ENCODE results near the gene SMYD5. TPM values are rescaled to one million over a fixed set of nuclear protein-coding genes. Genes with fewer than 3 reads are reported as not detected.

SMYD5 gene
- total and polyA plus RNA-seq, 2 donors from 2014 or later: 20.8 to 23.5 TPM

DNA sequence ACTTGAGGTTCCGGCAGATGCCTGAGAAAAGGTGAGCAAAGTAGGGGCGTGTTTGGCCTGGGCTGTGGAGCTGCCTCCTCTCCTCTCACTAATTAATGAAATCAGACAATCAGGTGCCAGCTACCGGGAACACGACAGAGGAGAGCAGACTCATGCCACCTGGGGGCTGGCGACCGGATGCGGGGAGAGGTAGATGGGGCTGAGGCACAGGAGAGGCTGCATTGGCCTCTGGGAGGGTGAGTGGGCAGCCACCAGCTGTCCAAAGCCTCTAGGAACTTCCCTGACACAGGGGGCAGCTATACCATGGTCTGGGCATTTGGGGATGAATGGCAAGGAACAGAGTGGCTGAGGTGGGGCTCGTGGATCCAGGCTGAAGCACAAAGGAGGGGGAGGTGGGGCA is 45.2 kb downstream of the SMYD5 start:
- H3K9ac ChIP-seq (ENCODE audit: low read length in 3 of 3): no peak overlapping the region
- H3K9me3 ChIP-seq (ENCODE audit: control insufficient read depth in 2 of 3, insufficient read depth in 1 of 3, low read length in 3 of 3): no peaks in the 10 kb centered on the region
- FAIRE-seq (no peak), DNase-seq (no peak)
- H3K4me1 ChIP-seq (ENCODE audit: control insufficient read depth in 2 of 3, insufficient read depth in 2 of 3, low read depth in 1 of 3, low read length in 3 of 3): no peaks in the 10 kb centered on the region
- no peaks in the 10 kb centered on the region for H3K27me3 ChIP-seq (ENCODE audit: control insufficient read depth, insufficient read depth, low read length)
- no peak overlapping the region for H3K27ac ChIP-seq (ENCODE audit: low read depth in 2 of 2, low read length in 2 of 2)
- no peak overlapping the region for H3K4me3 ChIP-seq (ENCODE audit: low read length in 3 of 3)
- TF ChIP-seq, protein P1, sequence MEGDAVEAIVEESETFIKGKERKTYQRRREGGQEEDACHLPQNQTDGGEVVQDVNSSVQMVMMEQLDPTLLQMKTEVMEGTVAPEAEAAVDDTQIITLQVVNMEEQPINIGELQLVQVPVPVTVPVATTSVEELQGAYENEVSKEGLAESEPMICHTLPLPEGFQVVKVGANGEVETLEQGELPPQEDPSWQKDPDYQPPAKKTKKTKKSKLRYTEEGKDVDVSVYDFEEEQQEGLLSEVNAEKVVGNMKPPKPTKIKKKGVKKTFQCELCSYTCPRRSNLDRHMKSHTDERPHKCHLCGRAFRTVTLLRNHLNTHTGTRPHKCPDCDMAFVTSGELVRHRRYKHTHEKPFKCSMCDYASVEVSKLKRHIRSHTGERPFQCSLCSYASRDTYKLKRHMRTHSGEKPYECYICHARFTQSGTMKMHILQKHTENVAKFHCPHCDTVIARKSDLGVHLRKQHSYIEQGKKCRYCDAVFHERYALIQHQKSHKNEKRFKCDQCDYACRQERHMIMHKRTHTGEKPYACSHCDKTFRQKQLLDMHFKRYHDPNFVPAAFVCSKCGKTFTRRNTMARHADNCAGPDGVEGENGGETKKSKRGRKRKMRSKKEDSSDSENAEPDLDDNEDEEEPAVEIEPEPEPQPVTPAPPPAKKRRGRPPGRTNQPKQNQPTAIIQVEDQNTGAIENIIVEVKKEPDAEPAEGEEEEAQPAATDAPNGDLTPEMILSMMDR (IDR thresholded peaks at IDR 0.05; ENCODE audit: borderline replicate concordance, extremely low read depth, insufficient read depth): no peak
- intact Hi-C loops (cut with DNase I): no loop called here
- H3K36me3 ChIP-seq (ENCODE audit: control insufficient read depth in 2 of 3, insufficient read depth in 3 of 3, low read length in 3 of 3): peaks cover 0 to 2% (median 0%) of the 10 kb centered on the region in 3 donors

DNA sequence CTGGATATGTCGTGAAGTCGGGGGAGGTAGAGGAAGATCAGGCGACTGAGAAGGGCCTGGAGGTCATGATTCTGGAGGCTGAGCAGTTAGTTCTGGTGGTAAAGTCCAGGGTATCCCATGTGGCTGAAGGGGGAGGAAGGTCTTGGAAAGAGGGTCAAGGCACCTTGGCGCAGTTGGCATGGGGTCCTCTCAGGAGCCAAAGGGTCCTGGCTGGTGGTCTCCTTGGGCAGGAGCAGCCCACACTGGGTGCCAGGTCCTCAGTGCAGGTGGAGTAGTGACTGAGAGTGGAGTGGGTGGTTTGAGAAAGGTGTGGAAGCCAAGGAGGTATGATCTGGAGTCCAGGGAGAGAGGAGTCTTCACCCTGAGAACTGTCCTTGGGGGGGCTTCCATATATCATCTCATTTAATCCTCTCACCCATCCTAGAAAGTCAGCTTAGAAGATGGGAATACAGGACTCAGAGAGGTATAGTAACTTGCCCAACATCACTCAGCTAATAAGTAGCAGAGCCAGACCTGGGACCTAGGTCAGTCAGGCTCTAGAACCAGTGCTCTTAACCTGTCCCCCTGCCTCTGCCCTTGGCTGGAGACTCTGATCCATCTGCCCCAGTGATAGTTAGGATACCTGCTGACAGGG is 45.8 kb downstream of the SMYD5 start:
- Histone ChIP-seq H3K27ac (ENCODE audit: low read depth in 2 of 2, low read length in 2 of 2) (no peak overlapping the region), H3K9ac (ENCODE audit: low read length in 3 of 3) (no peak overlapping the region), H3K4me3 (ENCODE audit: low read length in 3 of 3) (no peak overlapping the region), H3K9me3 (ENCODE audit: control insufficient read depth in 2 of 3, insufficient read depth in 1 of 3, low read length in 3 of 3) (no peaks in the 10 kb centered on the region), H3K36me3 (ENCODE audit: control insufficient read depth in 2 of 3, insufficient read depth in 3 of 3, low read length in 3 of 3) (peaks cover 0 to 2% (median 0%) of the 10 kb centered on the region in 3 donors), H3K27me3 (ENCODE audit: control insufficient read depth, insufficient read depth, low read length) (no peaks in the 10 kb centered on the region), H3K4me1 (ENCODE audit: control insufficient read depth in 2 of 3, insufficient read depth in 2 of 3, low read depth in 1 of 3, low read length in 3 of 3) (no peaks in the 10 kb centered on the region)
- no peak for FAIRE-seq
- TF ChIP-seq, protein P1 (IDR thresholded peaks at IDR 0.05; ENCODE audit: borderline replicate concordance, extremely low read depth, insufficient read depth): no peak
- intact Hi-C loops (cut with DNase I): no loop called here
- no peak for DNase-seq

DNA sequence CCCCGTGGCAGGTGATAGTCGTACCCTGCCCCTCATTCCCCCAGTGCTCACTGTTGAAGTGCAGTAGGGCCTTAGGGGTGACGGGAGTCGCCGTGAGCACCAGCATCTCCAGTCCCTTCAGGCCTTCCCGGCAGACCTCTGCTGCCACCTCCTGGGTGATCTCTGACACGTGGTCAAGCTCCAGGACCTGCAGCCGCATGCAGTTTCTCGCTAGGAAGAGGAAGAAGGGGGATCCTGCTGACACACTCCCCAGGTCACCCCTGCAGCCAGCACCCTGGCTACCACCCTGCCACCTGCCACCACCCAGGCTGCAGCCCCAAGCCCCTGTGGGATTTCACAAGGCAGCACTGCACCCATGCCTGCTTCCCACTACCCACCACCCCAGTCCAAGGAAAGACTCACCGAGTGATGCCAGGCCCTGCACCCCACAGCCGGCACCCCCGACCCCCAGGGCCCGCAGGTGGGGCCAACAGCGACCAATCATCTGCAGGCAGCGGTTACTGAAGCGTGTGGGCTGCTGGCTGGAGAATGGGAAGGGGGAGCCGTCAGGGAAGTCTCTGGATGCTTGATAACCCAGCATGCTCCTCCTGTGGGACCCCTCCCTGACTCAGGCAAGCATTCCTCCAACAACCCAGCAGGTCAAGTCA is 46.4 kb downstream of the SMYD5 start:
- no peaks in the 10 kb centered on the region for H3K27me3 ChIP-seq (ENCODE audit: control insufficient read depth, insufficient read depth, low read length)
- no peaks in the 10 kb centered on the region for H3K9me3 ChIP-seq (ENCODE audit: control insufficient read depth in 2 of 3, insufficient read depth in 1 of 3, low read length in 3 of 3)
- no peak overlapping the region for H3K27ac ChIP-seq (ENCODE audit: low read depth in 2 of 2, low read length in 2 of 2)
- no peaks in the 10 kb centered on the region for H3K4me1 ChIP-seq (ENCODE audit: control insufficient read depth in 2 of 3, insufficient read depth in 2 of 3, low read depth in 1 of 3, low read length in 3 of 3)
- FAIRE-seq: no peak
- intact Hi-C loops (cut with DNase I): no loop called here
- H3K36me3 ChIP-seq (ENCODE audit: control insufficient read depth in 2 of 3, insufficient read depth in 3 of 3, low read length in 3 of 3): no peaks in the 10 kb centered on the region
- peak in 4 of 5 donors; percentile 48 to 63 (median 58) for DNase-seq
- H3K4me3 ChIP-seq (ENCODE audit: low read length in 3 of 3): no peak overlapping the region
- H3K9ac ChIP-seq (ENCODE audit: low read length in 3 of 3): no peak overlapping the region
- TF ChIP-seq, protein P1 (IDR thresholded peaks at IDR 0.05; ENCODE audit: borderline replicate concordance, extremely low read depth, insufficient read depth): peak; percentile 37
